GM13976 (cell line): ENCODE results near the gene AKAP12.

Experiments
- DNase-seq: peaks from one replicate; pipeline ENCODE4 v3.0.0; 2012; ENCODE audit warnings: low spot score
- CTCF ChIP-seq: IDR thresholded peaks from 2 replicates; pipeline ENCODE4 v1.5.1; 2012; ENCODE audit warnings: borderline replicate concordance, mild to moderate bottlenecking; ENCODE audit not compliant: insufficient read depth; ENCODE audit errors: extremely low read depth, missing control alignments, control extremely low read depth
- in situ Hi-C: fragments of 300-500 bp; cut with MboI; formaldehyde crosslinking; loops from one replicate; pipeline ENCODE4 v1.12.0; 2022; ENCODE audit warnings: low sequenced_read_pairs, mixed read lengths, inconsistent platforms; ENCODE audit not compliant: unreplicated experiment

The AKAP12 gene

GRCh38 chr6:151387175-151387970, 147.6 kb downstream of the AKAP12 start:
- DNase-seq = no peak
- no peak for TF ChIP-seq CTCF
- in situ Hi-C loops = no loop called here

- DNase-seq = no peak
- in situ Hi-C loops = no loop called here
- no peak for TF ChIP-seq CTCF
Observed at GRCh38 chr6:151388236-151388635, 148.5 kb downstream of the AKAP12 start.

- no peak for DNase-seq
- TF ChIP-seq CTCF = no peak
- in situ Hi-C loops = no loop called here
Observed at GRCh38 chr6:151388997-151389617, 149.3 kb downstream of the AKAP12 start.

- in situ Hi-C loops = no loop called here
- no peak for TF ChIP-seq CTCF
- DNase-seq = no peak
Observed at GRCh38 chr6:151389618-151390275, 150.0 kb downstream of the AKAP12 start.

- DNase-seq = peak; percentile 97
- no peak for TF ChIP-seq CTCF
- in situ Hi-C loops = no loop called here
Observed at GRCh38 chr6:151390276-151390850, 150.6 kb downstream of the AKAP12 start.

GRCh38 chr6:151390851-151391470, 151.2 kb downstream of the AKAP12 start:
- in situ Hi-C loops = no loop called here
- no peak for TF ChIP-seq CTCF
- peak; percentile 80 for DNase-seq
